GM19452 (cell line): ENCODE measurements around the gene TOP3B.
"Not testable (repeated sequence)": the region's sequence is repeated elsewhere in the genome, so short reads cannot be mapped to it uniquely, and the experiment has no call there.

Experiments used
- ATAC-seq: cut with Tn5 transposase; IDR thresholded peaks from one replicate; pipeline ENCODE4 v1.9.1; 2021; ENCODE audit not compliant: unreplicated experiment

Gene TOP3B

GRCh38 chr22:21946262-21946925 lies 36.2 kb downstream of the TOP3B start:
- no peak for ATAC-seq

DNA sequence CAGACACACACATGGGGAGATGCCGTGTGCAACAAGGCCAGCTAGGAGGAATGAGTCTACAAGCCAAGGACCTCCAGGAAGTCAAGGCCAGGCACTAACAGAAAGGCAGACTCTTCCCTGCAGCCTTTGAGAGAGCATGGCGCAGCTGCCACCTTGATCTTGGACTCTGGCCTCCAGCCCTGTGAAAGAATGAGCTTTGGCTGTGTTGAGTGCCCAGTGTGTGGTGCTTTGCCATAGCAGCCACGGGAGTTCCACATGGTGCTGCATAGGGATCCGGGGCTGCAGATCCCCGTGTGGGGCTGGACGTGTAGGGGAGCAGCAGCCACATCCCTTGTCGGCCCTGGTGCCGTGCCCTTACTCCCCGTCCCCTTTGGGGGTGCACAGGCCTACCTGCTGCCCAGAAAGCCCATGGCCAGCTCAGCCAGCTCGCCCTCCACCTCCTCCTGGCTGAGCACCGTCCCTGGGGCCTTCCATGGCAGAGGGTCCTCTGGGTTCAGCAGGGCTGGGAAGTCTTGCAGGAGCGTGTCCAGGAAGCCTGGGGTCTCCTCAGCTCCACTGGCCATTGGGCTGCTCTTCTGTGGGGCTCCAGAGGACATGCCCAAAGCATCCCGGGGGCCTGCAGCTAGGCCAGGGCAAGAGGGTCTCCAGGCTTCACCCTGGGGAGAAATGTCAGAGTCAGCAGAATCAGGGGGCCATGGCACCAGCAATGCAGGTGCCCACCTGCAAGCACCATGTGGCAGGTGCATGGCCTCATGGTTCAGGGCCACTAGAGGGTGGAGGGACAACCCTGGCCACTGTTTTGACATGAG lies 36.9 kb downstream of the TOP3B start:
- no peak for ATAC-seq

- ATAC-seq = no peak
Observed at GRCh38 chr22:21944871-21945270, 37.7 kb downstream of the TOP3B start.

DNA sequence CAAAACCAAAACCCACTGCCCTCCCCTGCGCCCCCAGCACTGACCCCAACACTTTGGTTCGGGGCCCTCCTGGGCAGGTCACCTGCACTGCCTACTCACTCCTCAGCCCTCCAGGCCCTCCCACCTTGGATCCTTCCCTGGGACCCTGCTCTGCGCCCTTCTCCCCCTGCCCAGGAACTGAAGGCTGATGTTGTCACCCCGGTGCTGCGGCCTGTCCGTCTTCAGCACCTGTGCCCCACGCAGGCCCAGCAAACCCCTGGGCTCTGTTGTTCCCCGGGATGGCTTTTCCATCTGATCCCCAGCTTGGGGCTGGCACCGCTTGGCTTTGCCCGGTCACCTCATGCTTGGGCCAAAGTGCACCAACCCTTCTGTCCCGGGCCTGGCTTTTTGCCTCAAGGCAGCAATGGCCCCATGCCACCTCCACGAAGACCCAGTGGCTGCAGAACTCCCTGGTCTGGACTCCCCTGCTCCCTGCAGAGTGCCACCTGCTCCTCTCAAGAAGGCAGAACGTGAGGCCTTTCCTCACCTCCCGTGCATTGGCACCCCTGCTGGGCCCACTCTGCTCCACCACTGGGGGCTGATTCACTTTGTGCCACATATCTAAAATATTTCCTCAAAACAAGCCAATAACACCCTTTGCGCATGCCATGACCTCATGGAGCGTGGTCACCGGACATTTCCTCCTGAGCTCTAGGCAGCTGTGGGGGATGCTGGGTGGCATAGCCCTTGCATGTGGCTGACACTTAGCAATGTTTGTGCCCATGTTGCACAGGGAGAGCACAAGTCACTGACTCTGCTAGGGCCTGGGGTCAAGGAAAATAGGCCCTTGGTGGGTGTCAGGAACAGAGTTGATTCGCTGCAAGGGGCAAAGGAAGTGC lies 38.8 kb downstream of the TOP3B start:
- no peak for ATAC-seq

- no peak for ATAC-seq
Observed at GRCh38 chr22:21942407-21943343, 39.9 kb downstream of the TOP3B start.

DNA sequence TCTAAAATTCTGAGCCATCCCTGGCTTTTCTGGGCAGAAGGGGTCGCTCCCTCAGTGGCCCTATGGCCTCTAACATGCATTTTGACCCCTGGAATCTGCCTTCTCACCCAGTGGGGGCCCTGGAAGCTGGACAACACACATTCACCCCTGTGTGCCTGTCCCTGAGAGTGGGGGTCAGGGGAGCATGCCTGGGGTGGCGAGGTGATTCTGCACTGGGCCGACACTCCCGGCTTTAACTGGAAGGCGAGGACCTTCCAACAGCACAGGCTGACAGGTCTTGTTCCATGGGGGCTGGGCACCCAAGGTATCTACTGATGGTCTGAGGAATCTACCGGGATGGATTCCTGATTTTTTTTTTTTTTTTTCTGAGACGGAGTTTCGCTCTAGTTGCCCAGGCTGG lies 40.7 kb downstream of the TOP3B start:
- no peak for ATAC-seq

DNA sequence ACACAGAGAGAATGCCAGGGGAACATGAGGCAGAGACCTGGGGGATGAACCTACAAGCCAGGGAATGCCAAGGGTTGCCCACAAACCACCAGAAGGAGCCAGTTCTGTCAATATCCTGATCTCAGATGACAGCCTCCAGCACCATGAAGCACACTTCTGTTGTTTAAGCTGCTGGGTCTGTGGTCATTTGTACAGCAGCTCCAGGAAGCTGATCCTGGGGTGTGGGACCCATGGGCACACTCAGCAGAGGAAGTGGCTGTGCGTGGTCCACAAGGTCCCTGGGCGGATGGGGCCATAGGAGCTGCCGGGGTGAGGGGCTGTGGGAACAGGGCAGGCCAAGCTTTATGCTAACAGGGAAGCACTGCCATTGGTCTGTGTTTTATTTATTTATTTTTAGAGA lies 42.1 kb downstream of the TOP3B start:
- ATAC-seq = no peak

- ATAC-seq = not testable (repeated sequence)
Observed at GRCh38 chr22:21939935-21940334, 42.7 kb downstream of the TOP3B start.

GRCh38 chr22:21939461-21939913 lies 43.1 kb downstream of the TOP3B start:
- no peak for ATAC-seq

- no peak for ATAC-seq
Observed at GRCh38 chr22:21938906-21939305, 43.7 kb downstream of the TOP3B start.

DNA sequence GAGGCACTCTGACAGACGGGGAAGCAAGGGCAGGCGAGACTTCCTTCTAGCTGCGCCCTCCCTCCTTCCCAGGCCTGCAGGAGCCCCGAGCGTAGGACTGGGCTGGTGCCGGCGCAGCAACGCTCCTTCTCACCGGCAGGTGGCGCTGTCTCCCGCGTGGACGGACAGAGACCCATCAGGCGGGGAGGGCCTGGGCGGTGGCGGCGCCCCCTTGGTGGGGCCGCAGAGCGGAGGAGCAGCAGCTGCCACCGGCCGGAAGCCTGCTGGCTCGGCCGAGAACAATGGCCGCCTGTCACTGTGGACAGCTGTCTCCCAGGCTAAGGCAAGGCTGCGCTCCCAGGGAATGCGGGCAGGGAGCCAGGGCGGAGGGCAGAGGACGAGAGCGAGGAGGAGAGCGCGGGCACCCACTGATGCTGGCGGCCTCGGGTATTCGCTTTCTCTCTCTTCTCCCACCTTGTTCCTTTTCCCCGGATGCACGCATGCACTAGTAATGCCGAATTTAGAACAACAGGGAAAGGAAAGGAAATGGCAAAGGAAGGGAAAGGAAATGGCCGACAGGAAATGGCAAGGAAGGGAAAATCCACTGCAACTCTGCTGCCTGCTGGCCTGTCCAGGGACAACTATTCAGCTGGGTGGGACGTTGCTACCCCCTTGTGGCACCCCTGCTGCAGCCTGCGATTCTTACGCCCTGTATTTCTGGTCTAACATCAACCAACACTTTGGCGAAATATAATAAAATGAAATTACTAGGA lies 44.3 kb downstream of the TOP3B start:
- no peak for ATAC-seq

DNA sequence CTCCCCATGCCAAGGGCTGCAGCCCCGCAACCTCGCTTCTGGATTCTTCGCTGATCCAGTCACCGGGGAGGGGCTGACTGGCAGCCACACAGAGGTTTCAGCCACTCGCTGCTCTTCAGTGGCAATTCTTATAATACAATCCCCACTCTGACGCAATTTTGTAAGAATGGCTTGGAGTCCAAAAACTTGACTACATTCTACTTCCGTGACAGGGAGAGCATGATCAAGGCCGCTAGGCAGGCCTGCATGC lies 44.8 kb downstream of the TOP3B start:
- ATAC-seq = no peak

- ATAC-seq = no peak
Observed at GRCh38 chr22:21937041-21937820, 45.4 kb downstream of the TOP3B start.

DNA sequence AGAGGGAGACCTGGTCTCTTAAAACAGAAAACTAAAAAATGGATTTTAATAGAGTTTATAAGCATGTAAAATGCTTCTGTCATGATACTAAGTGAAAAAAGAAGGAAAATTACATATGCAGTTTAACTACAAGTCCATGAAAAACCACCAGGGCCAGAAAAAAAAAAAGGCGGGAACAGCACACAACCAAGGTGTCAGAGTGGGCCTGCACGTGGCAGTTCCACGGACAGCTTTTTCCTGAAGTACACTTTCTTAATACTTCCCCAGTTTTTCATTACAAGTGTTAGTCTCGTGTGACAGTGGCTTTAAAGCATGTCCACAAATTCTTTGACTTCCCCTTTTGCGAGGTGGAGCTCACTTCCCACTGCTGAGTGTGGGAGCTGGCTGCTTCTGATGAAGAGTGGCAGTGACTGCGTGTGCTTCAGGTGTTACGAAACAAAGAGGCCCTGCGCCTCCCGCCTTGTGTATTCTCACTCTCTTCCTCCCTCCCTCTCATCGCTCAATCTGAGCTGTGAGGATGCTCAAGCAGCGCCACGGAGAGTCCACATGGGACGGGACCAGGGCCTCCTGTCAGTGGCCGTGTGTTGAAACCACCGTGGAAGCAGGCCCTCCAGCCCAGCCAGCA lies 46.3 kb downstream of the TOP3B start:
- ATAC-seq = no peak

GRCh38 chr22:21933910-21934309 lies 48.7 kb downstream of the TOP3B start:
- ATAC-seq = no peak

DNA sequence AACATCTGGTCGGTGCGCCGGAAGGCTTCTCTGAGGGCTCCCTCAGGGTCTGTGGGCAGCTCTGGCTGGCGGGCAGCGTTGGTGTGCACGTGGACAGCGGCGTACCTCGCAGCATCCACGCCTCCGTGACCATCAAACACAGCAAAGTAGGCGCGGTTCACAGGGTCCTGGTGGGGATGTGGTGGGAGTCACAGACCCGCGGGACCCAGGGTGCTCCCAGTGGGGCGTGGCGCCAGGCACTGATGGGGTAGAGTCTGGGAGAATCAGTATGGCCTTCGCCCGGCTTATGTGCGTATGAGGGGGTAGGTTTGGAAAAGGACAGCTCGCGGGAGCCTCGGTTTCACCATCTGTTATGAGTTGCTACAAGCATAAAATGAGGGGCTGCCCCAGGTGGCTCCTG lies 49.2 kb downstream of the TOP3B start:
- no peak for ATAC-seq

GRCh38 chr22:21932347-21932746 lies 50.2 kb downstream of the TOP3B start:
- no peak for ATAC-seq

- no peak for ATAC-seq
Observed at GRCh38 chr22:21931056-21931455, 51.5 kb downstream of the TOP3B start.

GRCh38 chr22:21929253-21929652 lies 53.3 kb downstream of the TOP3B start:
- no peak for ATAC-seq
